Nephron (organoid): ENCODE data around the gene FIGNL1.
"Not testable (repeated sequence)": the region's sequence is repeated elsewhere in the genome, so short reads cannot be mapped to it uniquely, and the experiment has no call there.

Experiments
- H3K27ac Mint-ChIP-seq, 3 experiments: 2 replicates each; pipeline ENCODE4 v1.8.0; 2020; ENCODE audit warnings: mixed read lengths in 3 of 3, mild to moderate bottlenecking in 2 of 3, moderate library complexity in 1 of 3
- H3K27me3 Mint-ChIP-seq: 2 replicates; pipeline ENCODE4 v1.8.0; 2021; ENCODE audit warnings: low read depth, mild to moderate bottlenecking, moderate library complexity, mixed read lengths
- H3K36me3 Mint-ChIP-seq: 2 replicates; pipeline ENCODE4 v1.8.0; 2020; ENCODE audit warnings: low read depth, mixed read lengths
- H3K4me1 Mint-ChIP-seq: 2 replicates; pipeline ENCODE4 v1.8.0; 2020; ENCODE audit warnings: mixed read lengths
- H3K4me3 Mint-ChIP-seq, 3 experiments: 2 replicates each; pipeline ENCODE4 v1.8.0; 2020; ENCODE audit warnings: mild to moderate bottlenecking in 3 of 3, mixed read lengths in 3 of 3, moderate library complexity in 2 of 3
- H3K9me3 Mint-ChIP-seq: 2 replicates; pipeline ENCODE4 v1.8.0; 2020; ENCODE audit warnings: mixed read lengths
- CTCF ChIP-seq, 3 experiments: fragments of 200-600 bp; sonication (generic); IDR thresholded peaks; one replicate each; pipeline ENCODE4 v1.5.0; 2021; ENCODE audit warnings: antibody characterized with exemption in 3 of 3; ENCODE audit not compliant: unreplicated experiment in 3 of 3

The FIGNL1 gene

GRCh38 chr7:50461695-50462094 is 11.5 kb upstream of the FIGNL1 start:
- no peak for TF ChIP-seq CTCF (IDR thresholded peaks at IDR 0.05; ENCODE audit: unreplicated experiment in 3 of 3)
- Mint-ChIP-seq H3K4me1 (peaks cover under 1% of the 10 kb centered on the region), H3K9me3 (peaks cover 8% of the 10 kb centered on the region), H3K4me3 (no peak overlapping the region), H3K27me3 (peaks cover 3% of the 10 kb centered on the region), H3K27ac (no peak overlapping the region), H3K36me3 (peaks cover 19% of the 10 kb centered on the region)

GRCh38 chr7:50459183-50459582 is 9.0 kb upstream of the FIGNL1 start:
- not testable (repeated sequence) for H3K27ac Mint-ChIP-seq, H3K4me1 Mint-ChIP-seq, H3K9me3 Mint-ChIP-seq, H3K4me3 Mint-ChIP-seq
- Mint-ChIP-seq H3K27me3 (peaks cover 16% of the 10 kb centered on the region), H3K36me3 (peaks cover 19% of the 10 kb centered on the region)

DNA sequence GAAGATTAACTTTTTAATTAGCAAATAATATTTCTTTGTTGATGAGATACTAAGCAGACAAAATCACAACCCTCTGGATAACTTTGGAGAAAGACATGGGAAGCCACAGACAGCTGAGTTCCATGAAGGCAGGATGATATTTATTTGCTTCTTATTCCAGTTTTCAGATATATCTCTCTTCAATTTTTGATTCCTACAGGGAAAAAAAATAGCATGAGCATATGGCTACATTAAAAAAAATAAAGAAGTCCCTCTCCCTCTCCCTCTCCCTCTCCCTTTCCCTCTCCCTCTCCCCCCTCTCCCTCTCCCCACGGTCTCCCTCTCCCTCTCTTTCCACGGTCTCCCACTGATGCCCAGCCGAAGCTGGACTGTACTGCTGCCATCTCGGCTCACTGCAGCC is 8.5 kb upstream of the FIGNL1 start:
- H3K4me1 Mint-ChIP-seq, H3K9me3 Mint-ChIP-seq, H3K4me3 Mint-ChIP-seq, H3K27ac Mint-ChIP-seq: not testable (repeated sequence)
- Mint-ChIP-seq H3K27me3 (peaks cover 16% of the 10 kb centered on the region), H3K36me3 (peaks cover 19% of the 10 kb centered on the region)

- no peak overlapping the region for H3K4me3 Mint-ChIP-seq
- no peak overlapping the region for H3K27ac Mint-ChIP-seq
- no peaks in the 10 kb centered on the region for H3K4me1 Mint-ChIP-seq
- peaks cover 20% of the 10 kb centered on the region for H3K27me3 Mint-ChIP-seq
- no peak for TF ChIP-seq CTCF (IDR thresholded peaks at IDR 0.05; ENCODE audit: unreplicated experiment in 3 of 3)
- peaks cover 8% of the 10 kb centered on the region for H3K9me3 Mint-ChIP-seq
- H3K36me3 Mint-ChIP-seq: peaks cover 15% of the 10 kb centered on the region
Measured at GRCh38 chr7:50456371-50457123, 6.4 kb upstream of the FIGNL1 start.

GRCh38 chr7:50455658-50456057 is 5.5 kb upstream of the FIGNL1 start:
- Mint-ChIP-seq H3K27me3 (peaks cover 24% of the 10 kb centered on the region), H3K36me3 (peaks cover 9% of the 10 kb centered on the region), H3K4me3 (no peak overlapping the region), H3K9me3 (peaks cover 3% of the 10 kb centered on the region), H3K27ac (no peak overlapping the region), H3K4me1 (peaks cover 7% of the 10 kb centered on the region)
- TF ChIP-seq CTCF (IDR thresholded peaks at IDR 0.05; ENCODE audit: unreplicated experiment in 3 of 3): no peak

GRCh38 chr7:50454968-50455367 is 4.8 kb upstream of the FIGNL1 start:
- no peak overlapping the region for H3K27ac Mint-ChIP-seq
- H3K9me3 Mint-ChIP-seq: peaks cover 3% of the 10 kb centered on the region
- peaks cover 9% of the 10 kb centered on the region for H3K36me3 Mint-ChIP-seq
- peaks cover 24% of the 10 kb centered on the region for H3K27me3 Mint-ChIP-seq
- peaks cover 11% of the 10 kb centered on the region for H3K4me1 Mint-ChIP-seq
- H3K4me3 Mint-ChIP-seq: no peak overlapping the region
- TF ChIP-seq CTCF (IDR thresholded peaks at IDR 0.05; ENCODE audit: unreplicated experiment in 3 of 3): no peak

DNA sequence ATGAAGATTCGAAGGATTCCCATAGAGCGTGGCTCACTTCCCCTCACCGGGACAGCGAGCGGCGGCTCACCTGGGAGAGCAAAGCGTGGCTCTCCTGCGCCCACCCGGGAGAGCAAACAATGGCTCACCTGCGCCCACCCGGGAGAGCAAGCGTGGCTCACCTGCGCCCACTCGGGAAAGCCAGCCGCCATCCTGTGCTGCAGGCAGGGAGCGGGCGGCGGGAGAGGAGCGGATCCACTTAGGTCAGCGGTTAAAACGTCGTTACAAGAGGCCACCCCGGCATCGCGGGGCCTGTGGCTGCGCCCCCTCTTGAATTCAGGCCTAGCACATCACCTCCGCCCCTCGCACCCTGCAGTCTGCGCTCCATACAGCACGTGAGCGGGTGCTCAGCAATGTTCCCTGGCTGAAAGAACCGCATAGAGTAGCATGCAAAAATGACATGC is 461 bp upstream of the FIGNL1 start:
- peak overlapping the region; percentile 88 to 91 (median 88) for H3K4me3 Mint-ChIP-seq
- TF ChIP-seq CTCF (IDR thresholded peaks at IDR 0.05; ENCODE audit: unreplicated experiment in 3 of 3): no peak
- peaks cover 19% of the 10 kb centered on the region for H3K27me3 Mint-ChIP-seq
- peaks cover 11% of the 10 kb centered on the region for H3K36me3 Mint-ChIP-seq
- peak overlapping the region; percentile 23 to 52 (median 49) for H3K27ac Mint-ChIP-seq
- peaks cover 20% of the 10 kb centered on the region for H3K4me1 Mint-ChIP-seq
- no peaks in the 10 kb centered on the region for H3K9me3 Mint-ChIP-seq
